HEK293 (cell line): Measurements from ENCODE around the gene FADD.
A peak's percentile ranks its signal among the peaks of the same experiment; 100 is the strongest.

Source experiments
- CTCF ChIA-PET: fragments of 350-600 bp; formaldehyde crosslinking; extraction: SDS; loops from one replicate; lab custom pipeline; 2021; ENCODE audit warnings: antibody characterized with exemption; lab: Yijun Ruan, JAX
- POLR2A ChIA-PET: fragments of 300-600 bp; formaldehyde crosslinking; extraction: SDS; loops from one replicate; lab custom pipeline; 2020; ENCODE audit warnings: antibody characterized with exemption, inconsistent platforms; lab: Yijun Ruan, JAX
- H3K27ac ChIP-seq: fragments of 200-500 bp; sonication (Bioruptor generic); 2 replicates; pipeline ENCODE4 v1.5.1; 2014; ENCODE audit warnings: low read depth, low read length, control low read depth, inconsistent platforms; ENCODE audit errors: extremely low read depth
- H3K36me3 ChIP-seq, 2 experiments: fragments of 200-500 bp in 1 of 2; sonication (Bioruptor generic) in 1 of 2; 1 replicate in 1 of 2; 2 replicates in 1 of 2; pipeline ENCODE4 v1.5.1; 2014 to 2017; ENCODE audit warnings: inconsistent platforms in 2 of 2, low read length in 2 of 2; ENCODE audit not compliant: control insufficient read depth in 2 of 2, insufficient read depth in 1 of 2
- H3K4me1 ChIP-seq: fragments of 200-500 bp; sonication (Bioruptor generic); 2 replicates; pipeline ENCODE4 v1.5.1; 2014; ENCODE audit warnings: mild to moderate bottlenecking, low read length, inconsistent platforms; ENCODE audit not compliant: control insufficient read depth, insufficient read depth
- H3K4me3 ChIP-seq: 2 replicates; pipeline ENCODE4 v1.5.1; 2011; ENCODE audit warnings: low read depth, mild to moderate bottlenecking, control low read depth, low read length, moderate library complexity
- H3K9me3 ChIP-seq: fragments of 200-500 bp; sonication (Bioruptor generic); 2 replicates; pipeline ENCODE4 v1.5.1; 2014; ENCODE audit warnings: low read depth, low read length, inconsistent platforms; ENCODE audit not compliant: control insufficient read depth, insufficient read depth
- KLF1 ChIP-seq: fragments of 450-650 bp; formaldehyde crosslinking; IDR thresholded peaks from 2 replicates; pipeline ENCODE4 v1.5.1; 2016; ENCODE audit warnings: missing biosample characterization, missing genetic modification characterization
- ZBTB17 ChIP-seq: fragments of 450-650 bp; formaldehyde crosslinking; IDR thresholded peaks from 2 replicates; pipeline ENCODE4 v1.5.1; 2016; ENCODE audit warnings: missing biosample characterization, missing genetic modification characterization
- ZBTB48 ChIP-seq: fragments of 450-650 bp; formaldehyde crosslinking; IDR thresholded peaks from 2 replicates; pipeline ENCODE4 v1.5.1; 2016; ENCODE audit warnings: missing biosample characterization, missing genetic modification characterization
- ZNF155 ChIP-seq: fragments of 450-650 bp; formaldehyde crosslinking; IDR thresholded peaks from 2 replicates; pipeline ENCODE4 v1.5.1; 2016; ENCODE audit warnings: missing biosample characterization, missing genetic modification characterization
- ZNF623 ChIP-seq: fragments of 450-650 bp; formaldehyde crosslinking; IDR thresholded peaks from 2 replicates; pipeline ENCODE4 v1.5.1; 2016; ENCODE audit warnings: missing biosample characterization, missing genetic modification characterization
- ZNF791 ChIP-seq: fragments of 450-650 bp; formaldehyde crosslinking; IDR thresholded peaks from 2 replicates; pipeline ENCODE4 v1.5.1; 2016; ENCODE audit warnings: missing biosample characterization, missing genetic modification characterization
- TF ChIP-seq, protein P1 (sequence below): fragments of 450-650 bp; formaldehyde crosslinking; IDR thresholded peaks from 2 replicates; pipeline ENCODE4 v1.5.1; 2016; ENCODE audit warnings: missing biosample characterization, missing genetic modification characterization, low read depth
- TF ChIP-seq, protein P2 (sequence below): fragments of 450-650 bp; formaldehyde crosslinking; IDR thresholded peaks from 2 replicates; pipeline ENCODE4 v1.5.1; 2016; ENCODE audit warnings: missing biosample characterization, missing genetic modification characterization
- TF ChIP-seq, protein P3 (sequence below): fragments of 450-650 bp; formaldehyde crosslinking; optimal IDR thresholded peaks from 2 replicates; pipeline ENCODE3; 2016; ENCODE audit warnings: missing biosample characterization, mild to moderate bottlenecking, missing genetic modification characterization
- TF ChIP-seq, protein P4 (sequence below): fragments of 450-650 bp; formaldehyde crosslinking; IDR thresholded peaks from 2 replicates; pipeline ENCODE4 v1.5.1; 2016; ENCODE audit warnings: missing biosample characterization, missing genetic modification characterization, low read depth
- TF ChIP-seq, protein P5 (sequence below): fragments of 450-650 bp; formaldehyde crosslinking; conservative IDR thresholded peaks from 2 replicates; pipeline ENCODE4 v1.5.1; 2016; ENCODE audit warnings: low read depth, missing biosample characterization, missing genetic modification characterization

The FADD gene

DNA sequence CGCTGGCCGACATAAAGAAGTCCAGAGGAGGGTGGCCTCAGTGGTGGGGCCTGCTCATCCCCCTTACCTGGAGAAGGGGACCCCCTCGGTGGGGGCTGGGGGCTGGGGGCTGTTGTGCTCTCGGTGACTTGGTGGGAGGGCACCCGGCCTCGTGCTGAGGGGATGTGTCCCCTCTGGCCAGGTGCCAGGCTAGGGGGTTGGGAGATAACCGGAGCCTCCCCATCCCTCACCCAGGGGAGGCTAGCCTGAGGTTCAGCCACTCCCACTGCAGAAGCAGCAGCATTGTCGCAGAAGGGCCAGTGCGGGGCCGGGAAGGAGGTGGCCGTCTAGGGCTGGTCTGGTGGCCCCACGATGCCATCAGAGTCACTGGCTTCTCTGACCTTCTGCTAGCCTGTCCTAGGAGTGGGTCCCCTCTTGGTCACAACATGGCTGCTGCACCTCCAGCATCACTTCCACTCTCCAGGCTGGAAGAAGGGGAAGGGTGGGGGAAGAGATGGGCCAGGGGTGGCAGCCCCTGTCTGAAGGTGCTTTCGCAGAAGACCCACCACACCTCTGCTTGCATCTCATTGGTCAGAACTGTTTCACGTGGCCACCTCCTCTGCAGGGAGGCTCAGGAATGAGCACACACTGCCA, 44.2 kb upstream of the FADD start:
- Histone ChIP-seq H3K36me3 (no peaks in the 10 kb centered on the region), H3K4me3 (no peak overlapping the region), H3K4me1 (no peaks in the 10 kb centered on the region), H3K9me3 (no peaks in the 10 kb centered on the region), H3K27ac (no peak overlapping the region)
- TF ChIP-seq, protein P1, sequence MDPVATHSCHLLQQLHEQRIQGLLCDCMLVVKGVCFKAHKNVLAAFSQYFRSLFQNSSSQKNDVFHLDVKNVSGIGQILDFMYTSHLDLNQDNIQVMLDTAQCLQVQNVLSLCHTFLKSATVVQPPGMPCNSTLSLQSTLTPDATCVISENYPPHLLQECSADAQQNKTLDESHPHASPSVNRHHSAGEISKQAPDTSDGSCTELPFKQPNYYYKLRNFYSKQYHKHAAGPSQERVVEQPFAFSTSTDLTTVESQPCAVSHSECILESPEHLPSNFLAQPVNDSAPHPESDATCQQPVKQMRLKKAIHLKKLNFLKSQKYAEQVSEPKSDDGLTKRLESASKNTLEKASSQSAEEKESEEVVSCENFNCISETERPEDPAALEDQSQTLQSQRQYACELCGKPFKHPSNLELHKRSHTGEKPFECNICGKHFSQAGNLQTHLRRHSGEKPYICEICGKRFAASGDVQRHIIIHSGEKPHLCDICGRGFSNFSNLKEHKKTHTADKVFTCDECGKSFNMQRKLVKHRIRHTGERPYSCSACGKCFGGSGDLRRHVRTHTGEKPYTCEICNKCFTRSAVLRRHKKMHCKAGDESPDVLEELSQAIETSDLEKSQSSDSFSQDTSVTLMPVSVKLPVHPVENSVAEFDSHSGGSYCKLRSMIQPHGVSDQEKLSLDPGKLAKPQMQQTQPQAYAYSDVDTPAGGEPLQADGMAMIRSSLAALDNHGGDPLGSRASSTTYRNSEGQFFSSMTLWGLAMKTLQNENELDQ = no peak
- TF ChIP-seq, protein P2, sequence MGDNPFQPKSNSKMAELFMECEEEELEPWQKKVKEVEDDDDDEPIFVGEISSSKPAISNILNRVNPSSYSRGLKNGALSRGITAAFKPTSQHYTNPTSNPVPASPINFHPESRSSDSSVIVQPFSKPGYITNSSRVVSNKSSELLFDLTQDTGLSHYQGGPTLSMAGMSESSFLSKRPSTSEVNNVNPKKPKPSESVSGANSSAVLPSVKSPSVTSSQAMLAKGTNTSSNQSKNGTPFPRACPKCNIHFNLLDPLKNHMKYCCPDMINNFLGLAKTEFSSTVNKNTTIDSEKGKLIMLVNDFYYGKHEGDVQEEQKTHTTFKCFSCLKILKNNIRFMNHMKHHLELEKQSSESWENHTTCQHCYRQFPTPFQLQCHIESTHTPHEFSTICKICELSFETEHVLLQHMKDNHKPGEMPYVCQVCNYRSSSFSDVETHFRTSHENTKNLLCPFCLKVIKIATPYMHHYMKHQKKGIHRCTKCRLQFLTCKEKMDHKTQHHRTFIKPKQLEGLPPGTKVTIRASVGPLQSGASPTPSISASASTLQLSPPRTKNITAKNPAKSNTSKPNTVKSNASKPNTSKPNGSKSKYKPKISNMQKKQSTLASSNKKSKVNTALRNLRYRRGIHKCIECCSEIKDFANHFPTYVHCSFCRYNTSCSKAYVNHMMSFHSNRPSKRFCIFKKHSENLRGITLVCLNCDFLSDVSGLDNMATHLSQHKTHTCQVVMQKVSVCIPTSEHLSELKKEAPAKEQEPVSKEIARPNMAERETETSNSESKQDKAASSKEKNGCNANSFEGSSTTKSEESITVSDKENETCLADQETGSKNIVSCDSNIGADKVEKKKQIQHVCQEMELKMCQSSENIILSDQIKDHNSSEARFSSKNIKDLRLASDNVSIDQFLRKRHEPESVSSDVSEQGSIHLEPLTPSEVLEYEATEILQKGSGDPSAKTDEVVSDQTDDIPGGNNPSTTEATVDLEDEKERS = 0 out of 2 replicates have a peak, but pooled peaks have one; percentile 52
- ChIA-PET POLR2A (no interaction called here), CTCF (interaction anchor here (0.6 to 1.1 kb wide), 2 partner anchors 11 to 39 kb away, joined by 3 to 4 read pairs; no protein-coding TSS in a partner anchor)

DNA sequence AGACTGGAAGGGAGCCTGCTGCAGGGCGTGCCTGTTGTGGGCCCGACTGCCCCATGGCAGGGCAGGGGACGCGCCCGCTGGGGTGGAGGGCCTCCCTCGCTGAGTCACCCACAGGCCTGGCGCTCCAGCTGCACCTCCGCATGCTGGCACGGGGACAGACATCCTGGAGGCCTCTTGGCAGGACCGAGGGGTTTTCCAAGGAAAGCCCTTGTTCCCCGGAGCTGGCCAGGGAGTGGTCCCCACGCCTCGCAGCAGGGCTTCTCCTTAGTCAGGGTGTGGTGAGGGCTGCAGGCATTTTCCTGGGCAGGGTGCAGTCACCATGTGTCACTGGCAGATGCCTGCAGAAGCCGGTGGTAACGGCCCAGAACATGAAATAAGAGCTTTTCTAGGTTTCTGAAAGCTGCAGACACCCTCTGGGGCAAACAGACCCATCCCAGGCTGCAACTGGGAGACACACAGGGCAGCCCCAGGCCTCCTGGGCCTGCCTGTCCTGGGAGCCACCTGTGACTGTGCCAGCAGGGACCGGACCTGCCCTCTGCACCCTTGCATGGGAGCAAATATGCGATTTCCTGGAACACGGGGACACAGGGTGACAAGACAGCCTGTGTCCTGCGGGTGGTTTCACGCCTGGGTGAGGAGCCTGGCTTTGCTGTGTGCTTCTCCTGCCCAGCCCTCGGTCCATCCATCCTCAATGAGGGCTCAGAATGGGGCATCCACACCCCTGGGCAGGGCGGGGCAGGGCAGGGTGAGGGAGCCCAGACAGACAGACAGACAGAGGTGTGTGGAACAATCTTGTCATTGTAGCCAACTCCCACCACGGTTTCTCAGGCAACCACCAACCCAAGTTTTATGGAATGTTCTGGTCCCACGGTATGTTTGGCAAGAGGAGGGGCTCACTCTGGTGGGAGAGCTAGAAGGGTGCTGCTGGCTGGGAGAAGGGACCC, 43.2 kb upstream of the FADD start:
- TF ChIP-seq, protein P3, sequence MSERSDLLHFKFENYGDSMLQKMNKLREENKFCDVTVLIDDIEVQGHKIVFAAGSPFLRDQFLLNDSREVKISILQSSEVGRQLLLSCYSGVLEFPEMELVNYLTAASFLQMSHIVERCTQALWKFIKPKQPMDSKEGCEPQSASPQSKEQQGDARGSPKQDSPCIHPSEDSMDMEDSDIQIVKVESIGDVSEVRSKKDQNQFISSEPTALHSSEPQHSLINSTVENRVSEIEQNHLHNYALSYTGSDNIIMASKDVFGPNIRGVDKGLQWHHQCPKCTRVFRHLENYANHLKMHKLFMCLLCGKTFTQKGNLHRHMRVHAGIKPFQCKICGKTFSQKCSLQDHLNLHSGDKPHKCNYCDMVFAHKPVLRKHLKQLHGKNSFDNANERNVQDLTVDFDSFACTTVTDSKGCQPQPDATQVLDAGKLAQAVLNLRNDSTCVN (tag by site-specific recombination) = no peak
- TF ChIP-seq, protein P4, sequence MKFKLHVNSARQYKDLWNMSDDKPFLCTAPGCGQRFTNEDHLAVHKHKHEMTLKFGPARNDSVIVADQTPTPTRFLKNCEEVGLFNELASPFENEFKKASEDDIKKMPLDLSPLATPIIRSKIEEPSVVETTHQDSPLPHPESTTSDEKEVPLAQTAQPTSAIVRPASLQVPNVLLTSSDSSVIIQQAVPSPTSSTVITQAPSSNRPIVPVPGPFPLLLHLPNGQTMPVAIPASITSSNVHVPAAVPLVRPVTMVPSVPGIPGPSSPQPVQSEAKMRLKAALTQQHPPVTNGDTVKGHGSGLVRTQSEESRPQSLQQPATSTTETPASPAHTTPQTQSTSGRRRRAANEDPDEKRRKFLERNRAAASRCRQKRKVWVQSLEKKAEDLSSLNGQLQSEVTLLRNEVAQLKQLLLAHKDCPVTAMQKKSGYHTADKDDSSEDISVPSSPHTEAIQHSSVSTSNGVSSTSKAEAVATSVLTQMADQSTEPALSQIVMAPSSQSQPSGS (tag by site-specific recombination) = no peak
- TF ChIP-seq, protein P5, sequence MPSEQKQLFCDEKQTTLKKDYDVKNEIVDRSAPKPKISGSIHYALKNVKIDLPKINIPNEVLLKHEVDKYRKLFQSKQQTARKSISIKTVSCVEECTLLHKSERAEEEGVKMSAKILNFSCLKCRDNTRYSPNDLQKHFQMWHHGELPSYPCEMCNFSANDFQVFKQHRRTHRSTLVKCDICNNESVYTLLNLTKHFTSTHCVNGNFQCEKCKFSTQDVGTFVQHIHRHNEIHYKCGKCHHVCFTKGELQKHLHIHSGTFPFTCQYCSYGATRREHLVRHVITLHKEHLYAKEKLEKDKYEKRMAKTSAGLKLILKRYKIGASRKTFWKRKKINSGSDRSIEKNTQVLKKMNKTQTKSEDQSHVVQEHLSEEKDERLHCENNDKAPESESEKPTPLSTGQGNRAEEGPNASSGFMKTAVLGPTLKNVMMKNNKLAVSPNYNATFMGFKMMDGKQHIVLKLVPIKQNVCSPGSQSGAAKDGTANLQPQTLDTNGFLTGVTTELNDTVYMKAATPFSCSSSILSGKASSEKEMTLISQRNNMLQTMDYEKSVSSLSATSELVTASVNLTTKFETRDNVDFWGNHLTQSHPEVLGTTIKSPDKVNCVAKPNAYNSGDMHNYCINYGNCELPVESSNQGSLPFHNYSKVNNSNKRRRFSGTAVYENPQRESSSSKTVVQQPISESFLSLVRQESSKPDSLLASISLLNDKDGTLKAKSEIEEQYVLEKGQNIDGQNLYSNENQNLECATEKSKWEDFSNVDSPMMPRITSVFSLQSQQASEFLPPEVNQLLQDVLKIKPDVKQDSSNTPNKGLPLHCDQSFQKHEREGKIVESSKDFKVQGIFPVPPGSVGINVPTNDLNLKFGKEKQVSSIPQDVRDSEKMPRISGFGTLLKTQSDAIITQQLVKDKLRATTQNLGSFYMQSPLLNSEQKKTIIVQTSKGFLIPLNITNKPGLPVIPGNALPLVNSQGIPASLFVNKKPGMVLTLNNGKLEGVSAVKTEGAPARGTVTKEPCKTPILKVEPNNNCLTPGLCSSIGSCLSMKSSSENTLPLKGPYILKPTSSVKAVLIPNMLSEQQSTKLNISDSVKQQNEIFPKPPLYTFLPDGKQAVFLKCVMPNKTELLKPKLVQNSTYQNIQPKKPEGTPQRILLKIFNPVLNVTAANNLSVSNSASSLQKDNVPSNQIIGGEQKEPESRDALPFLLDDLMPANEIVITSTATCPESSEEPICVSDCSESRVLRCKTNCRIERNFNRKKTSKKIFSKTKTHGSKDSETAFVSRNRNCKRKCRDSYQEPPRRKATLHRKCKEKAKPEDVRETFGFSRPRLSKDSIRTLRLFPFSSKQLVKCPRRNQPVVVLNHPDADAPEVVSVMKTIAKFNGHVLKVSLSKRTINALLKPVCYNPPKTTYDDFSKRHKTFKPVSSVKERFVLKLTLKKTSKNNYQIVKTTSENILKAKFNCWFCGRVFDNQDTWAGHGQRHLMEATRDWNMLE (tag by site-specific recombination) = no peak
- no peak for TF ChIP-seq ZNF155 (tag by site-specific recombination)
- TF ChIP-seq ZNF623 (tag by site-specific recombination) = no peak
- TF ChIP-seq KLF1 = peak; percentile 72
- TF ChIP-seq ZBTB48 = no peak
- no peak for TF ChIP-seq ZNF791 (tag by site-specific recombination)
- TF ChIP-seq ZBTB17 (tag by site-specific recombination) = no peak
- CTCF ChIA-PET = interaction anchor here (0.6 to 0.8 kb wide), 4 partner anchors 11 to 209 kb away, joined by 3 read pairs; no protein-coding TSS in a partner anchor
- Histone ChIP-seq H3K36me3 (no peaks in the 10 kb centered on the region), H3K9me3 (no peaks in the 10 kb centered on the region), H3K27ac (no peak overlapping the region), H3K4me3 (no peak overlapping the region), H3K4me1 (no peaks in the 10 kb centered on the region)
- POLR2A ChIA-PET = no interaction called here
